MG63 (cell line): Measurements from ENCODE around the gene OR10H5. TPM values are rescaled to one million over a fixed set of nuclear protein-coding genes. Genes with fewer than 3 reads are reported as not detected.
"Not testable (repeated sequence)": the region's sequence is repeated elsewhere in the genome, so short reads cannot be mapped to it uniquely, and the experiment has no call there.

Experiments
- DNase-seq: peaks from one replicate; pipeline ENCODE4 v3.0.0-alpha.2; 2020
- H3K27me3 ChIP-seq: fragments of 250-450 bp; sonication (Bioruptor Pico); 2 replicates; pipeline ENCODE4 v1.5.1; 2020; ENCODE audit warnings: mild to moderate bottlenecking, moderate library complexity
- H3K36me3 ChIP-seq: fragments of 250-450 bp; sonication (Bioruptor Pico); 2 replicates; pipeline ENCODE4 v1.5.1; 2020; ENCODE audit warnings: mild to moderate bottlenecking, moderate library complexity
- H3K4me3 ChIP-seq: fragments of 250-450 bp; sonication (Bioruptor Pico); 2 replicates; pipeline ENCODE4 v1.5.1; 2020; ENCODE audit warnings: mild to moderate bottlenecking, moderate library complexity
- H3K9me3 ChIP-seq: fragments of 250-450 bp; sonication (Bioruptor Pico); 2 replicates; pipeline ENCODE4 v1.5.1; 2020; ENCODE audit warnings: mild to moderate bottlenecking, moderate library complexity
- total RNA-seq: library from RNA; depleted of rRNA; stranded (reverse); fragments of >200 nt; shearing (Covaris generic); gene quantifications from 2 replicates; pipeline ENCODE4 v1.2.3, GENCODE V29; 2014; ENCODE audit warnings: low replicate concordance; rRNA removed

OR10H5 gene
- total RNA-seq, 1 experiment from 2014 or later = not detected

DNA sequence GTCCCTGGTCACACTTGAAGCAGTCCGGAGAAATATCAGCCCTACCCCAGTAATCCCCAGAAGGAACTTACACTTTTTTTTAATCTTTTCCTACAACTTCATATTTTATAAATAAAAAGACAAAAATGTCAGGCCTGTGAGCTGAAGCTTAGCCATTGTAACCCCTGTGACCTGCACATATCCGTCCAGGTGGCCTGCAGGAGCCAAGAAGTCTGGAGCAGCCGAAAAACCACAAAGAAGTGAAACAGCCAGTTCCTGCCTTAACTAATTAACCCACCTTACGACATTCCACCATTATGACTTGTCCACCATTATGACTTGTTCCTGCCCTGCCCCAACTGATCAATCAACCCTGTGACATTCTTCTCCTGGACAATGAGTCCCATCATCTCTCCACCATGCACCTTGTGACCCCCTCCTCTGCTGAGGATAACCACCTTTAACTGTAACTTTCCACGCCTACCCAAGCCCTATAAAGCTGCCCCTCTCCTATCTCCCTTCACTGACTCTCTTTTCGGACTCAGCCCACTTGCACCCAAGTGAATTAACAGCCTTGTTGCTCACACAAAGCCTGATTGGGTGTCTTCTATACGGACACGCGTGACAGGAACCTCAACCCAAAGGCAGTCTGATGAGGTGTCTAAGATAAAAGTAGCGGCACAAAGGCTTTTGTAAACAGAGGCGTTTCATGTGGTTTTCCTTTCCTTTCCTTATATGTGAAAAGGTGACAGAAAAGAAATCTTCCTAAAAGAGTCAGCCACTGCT, 48.3 kb downstream of the OR10H5 start:
- not testable (repeated sequence) for DNase-seq, H3K9me3 ChIP-seq, H3K36me3 ChIP-seq
- Histone ChIP-seq H3K4me3 (peak overlapping the region; percentile 78), H3K27me3 (peaks cover 14% of the 10 kb centered on the region)

DNA sequence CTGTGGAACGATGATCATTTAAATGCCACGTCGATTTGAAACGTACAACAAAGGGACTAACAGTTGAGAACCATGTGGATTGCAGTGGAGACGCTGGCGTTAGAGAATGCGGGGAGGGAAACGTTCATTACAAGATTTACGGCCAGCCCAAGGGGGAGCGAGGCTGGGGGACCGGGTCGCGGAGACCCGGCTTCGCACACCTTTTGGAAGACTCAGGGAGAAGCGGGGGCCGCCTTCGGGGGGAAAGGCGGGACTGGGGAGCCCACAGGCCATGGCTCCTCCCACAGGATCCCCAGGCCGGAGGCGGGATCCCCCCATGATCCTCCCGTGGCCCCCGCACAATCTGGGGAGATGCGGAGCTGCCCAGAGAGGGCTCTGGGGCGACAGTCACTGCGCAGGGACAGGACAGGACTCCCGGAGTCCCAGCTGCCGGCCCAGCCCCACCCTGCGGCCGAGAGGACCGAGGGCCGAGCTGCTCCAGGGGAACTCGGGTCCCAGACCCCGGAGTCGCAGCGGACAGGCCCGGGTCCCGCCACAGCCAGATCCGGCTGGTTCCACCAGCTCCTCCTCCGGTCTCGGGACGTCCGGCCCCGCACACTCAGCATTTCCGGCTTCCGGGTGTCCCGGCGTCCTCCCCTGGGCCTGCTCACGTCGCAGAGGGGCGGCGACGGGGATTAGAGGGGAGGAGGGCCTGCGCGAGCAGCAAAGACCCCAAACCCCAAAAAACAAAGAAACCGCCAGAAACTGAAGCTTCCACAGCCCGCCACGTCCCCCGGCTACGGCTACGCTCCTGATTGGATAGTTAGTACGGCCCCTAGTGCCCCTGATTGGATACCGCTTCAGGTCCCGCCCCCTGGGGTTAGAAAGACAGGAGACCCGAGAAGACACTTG, 49.1 kb downstream of the OR10H5 start:
- no peaks in the 10 kb centered on the region for H3K36me3 ChIP-seq
- DNase-seq = peak; percentile 99
- H3K4me3 ChIP-seq = peak overlapping the region; percentile 78
- H3K9me3 ChIP-seq = no peaks in the 10 kb centered on the region
- H3K27me3 ChIP-seq = peaks cover 7% of the 10 kb centered on the region; the same call in 1 of the 2 replicates

DNA sequence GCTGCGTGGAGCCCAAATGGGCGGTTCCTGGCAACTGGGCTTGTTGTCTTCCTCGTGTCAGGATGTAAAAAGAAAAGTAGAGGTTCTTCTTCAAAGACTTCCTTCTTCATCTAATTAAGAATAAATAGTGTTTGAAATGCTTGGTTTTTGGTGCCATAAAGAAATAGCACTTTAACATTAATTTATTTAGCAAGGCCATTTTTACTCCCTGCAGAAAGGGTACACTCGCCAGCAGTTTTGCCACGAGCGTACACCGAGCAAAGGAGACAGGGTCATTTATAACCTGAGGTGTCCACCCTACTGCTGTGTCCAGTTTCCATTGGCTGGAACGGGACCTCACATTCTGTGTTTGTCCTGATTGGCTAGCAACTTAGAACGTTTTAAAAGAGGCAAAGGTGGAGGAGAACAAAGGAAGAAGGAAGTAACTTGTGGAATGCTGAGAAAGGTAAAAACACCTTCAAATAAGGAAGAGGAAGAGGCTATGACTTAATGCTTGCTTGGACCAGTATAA, 49.8 kb downstream of the OR10H5 start:
- H3K4me3 ChIP-seq = peak overlapping the region; percentile 78
- no peak for DNase-seq
- no peaks in the 10 kb centered on the region for H3K9me3 ChIP-seq
- no peaks in the 10 kb centered on the region for H3K36me3 ChIP-seq
- peaks cover 4% of the 10 kb centered on the region; the same call in 1 of the 2 replicates for H3K27me3 ChIP-seq

DNA sequence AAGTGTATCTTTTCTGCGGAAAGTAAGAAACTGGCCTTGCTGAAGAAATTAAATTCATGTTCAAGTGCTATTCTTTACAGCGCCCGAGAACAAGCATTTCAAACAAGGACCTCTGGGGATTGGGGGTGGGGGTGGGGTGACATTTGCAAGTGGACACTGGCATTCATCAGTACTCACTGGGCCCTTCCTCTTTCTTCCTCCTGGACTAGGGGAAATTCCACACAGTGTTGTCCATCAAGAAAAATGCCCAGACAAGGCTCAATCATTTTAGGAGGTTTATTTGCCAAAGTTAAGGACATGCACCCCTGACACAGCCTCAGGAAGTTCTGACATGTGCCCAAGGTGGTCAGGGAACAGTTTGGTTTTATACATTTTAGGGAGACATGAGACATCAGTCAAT, 50.9 kb downstream of the OR10H5 start:
- Histone ChIP-seq H3K9me3 (no peaks in the 10 kb centered on the region), H3K4me3 (no peak overlapping the region), H3K27me3 (peaks cover 6% of the 10 kb centered on the region), H3K36me3 (no peaks in the 10 kb centered on the region)
- DNase-seq = no peak

DNA sequence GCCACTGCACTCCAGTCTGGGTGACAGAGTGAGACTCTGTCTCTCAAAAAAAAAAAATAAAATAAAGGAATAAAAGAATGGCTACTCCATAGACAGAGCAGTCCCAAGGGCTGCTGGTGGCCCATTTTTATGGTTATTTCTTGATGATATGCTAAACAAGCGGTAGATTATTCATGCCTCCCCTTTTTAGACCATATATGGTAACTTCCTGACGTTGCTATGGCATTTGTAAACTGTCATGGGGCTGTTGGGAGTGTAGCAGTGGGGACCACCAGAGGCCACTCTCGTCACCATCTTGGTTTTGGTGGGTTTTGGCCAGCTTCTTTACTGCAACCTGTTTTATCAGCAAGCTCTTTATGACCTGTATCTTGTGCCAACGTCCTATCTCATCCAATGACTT, 52.4 kb downstream of the OR10H5 start:
- not testable (repeated sequence) for H3K36me3 ChIP-seq, H3K9me3 ChIP-seq, DNase-seq, H3K4me3 ChIP-seq
- H3K27me3 ChIP-seq = peaks cover 16% of the 10 kb centered on the region

DNA sequence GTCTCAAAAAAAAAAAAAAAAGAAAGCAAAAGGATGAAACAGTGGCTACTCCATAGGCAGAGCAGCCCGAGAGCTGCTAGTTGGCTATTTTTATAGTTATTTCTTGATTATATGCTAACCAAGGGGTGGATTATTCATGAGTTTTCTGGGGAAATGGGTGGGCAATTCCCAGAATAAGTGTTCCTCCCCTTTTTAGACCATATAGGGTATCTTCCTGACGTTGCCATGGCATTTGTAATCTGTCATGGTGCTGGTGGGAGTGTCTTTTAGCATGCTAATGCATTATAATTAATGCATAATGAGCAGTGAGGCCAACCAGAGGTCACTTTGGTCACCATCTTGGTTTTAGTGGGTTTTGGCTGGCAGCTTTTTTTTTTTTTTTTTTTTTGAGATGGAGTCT, 53.4 kb downstream of the OR10H5 start:
- H3K4me3 ChIP-seq = no peak overlapping the region
- H3K9me3 ChIP-seq = no peaks in the 10 kb centered on the region
- H3K36me3 ChIP-seq = no peaks in the 10 kb centered on the region
- no peak for DNase-seq
- peaks cover 20% of the 10 kb centered on the region for H3K27me3 ChIP-seq

DNA sequence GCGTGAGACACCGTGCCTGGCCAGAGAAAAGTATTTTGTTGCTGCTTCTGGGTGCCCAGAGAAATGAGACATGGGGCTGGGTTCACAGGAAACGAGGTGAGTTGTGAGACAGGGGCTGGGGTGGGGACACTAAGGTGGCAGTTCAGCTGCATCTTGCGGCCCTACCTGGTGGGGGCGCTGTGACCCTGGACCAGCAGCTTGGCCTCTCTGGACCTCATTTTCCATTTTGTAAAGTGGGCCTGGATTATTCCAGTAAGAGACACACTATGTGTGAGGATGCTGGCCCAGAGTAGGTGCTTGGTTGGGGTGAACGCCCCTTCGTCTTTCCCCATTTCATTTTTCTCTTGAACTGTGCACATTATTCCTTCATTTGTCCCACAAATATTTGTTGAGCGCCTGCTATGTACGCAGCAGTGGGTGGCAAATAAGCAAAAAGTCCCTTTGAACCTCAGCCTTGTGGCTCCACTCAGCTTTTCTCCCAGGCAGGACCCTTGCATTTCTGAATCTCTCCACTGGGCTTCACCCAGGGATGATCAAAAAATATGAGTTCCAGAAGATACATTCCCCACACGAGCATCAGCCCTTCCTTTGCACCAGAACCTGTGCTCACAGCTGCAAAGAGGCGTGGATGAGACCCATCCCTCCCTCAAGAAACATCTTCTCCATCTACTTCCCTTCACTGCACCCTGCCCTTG, 54.6 kb downstream of the OR10H5 start:
- no peak for DNase-seq
- no peaks in the 10 kb centered on the region for H3K36me3 ChIP-seq
- no peak overlapping the region for H3K4me3 ChIP-seq
- no peaks in the 10 kb centered on the region for H3K9me3 ChIP-seq
- peaks cover 27% of the 10 kb centered on the region for H3K27me3 ChIP-seq

DNA sequence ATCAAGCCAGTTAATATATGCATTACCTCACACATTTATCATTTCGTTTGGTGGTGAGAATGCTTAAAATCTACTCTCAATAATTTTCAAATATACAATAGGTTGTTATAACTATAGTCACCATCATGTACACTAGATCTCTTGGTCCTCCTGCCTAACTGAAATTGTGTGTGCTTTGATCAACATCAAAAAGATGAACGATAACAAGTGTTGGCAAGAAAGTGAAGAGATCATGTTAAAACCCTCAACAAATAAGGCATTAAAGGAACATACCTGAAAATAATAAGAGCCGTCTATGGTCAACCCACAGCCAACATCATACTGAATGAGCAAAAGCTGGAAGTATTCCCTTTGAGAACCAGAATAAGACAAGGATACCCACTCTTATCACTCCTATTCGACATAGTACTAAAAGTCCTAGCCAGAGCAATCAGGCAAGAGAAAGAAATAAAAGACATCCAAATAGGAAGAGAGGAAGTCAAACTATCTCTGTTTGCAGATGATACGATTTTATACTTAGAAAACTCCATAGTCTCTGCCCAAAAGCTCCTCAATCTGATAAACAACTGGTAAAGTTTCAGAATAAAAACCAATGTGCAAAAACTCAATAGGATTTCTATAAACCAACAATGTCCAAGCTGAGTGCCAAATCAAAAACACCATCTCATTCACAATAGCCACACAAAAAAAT, 55.9 kb downstream of the OR10H5 start:
- Histone ChIP-seq H3K36me3 (no peaks in the 10 kb centered on the region), H3K27me3 (peaks cover 29% of the 10 kb centered on the region), H3K4me3 (no peak overlapping the region), H3K9me3 (no peaks in the 10 kb centered on the region)
- DNase-seq = no peak

DNA sequence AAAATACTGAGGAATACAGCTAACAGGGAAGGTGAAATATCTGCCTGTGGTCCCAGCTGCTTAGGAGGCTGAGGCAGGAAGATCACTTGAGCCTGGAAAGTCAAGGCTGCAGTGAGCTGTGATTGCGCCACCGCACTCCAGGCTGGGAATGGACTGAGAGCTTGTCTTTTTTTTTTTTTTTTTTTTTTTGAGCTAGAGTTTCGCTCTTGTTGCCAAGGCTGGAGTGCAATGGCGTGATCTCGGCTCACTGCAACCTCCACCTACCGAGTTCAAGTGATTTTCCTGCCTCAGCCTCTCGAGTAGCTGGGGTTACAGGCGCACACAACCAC, 56.4 kb downstream of the OR10H5 start:
- not testable (repeated sequence) for H3K9me3 ChIP-seq, H3K4me3 ChIP-seq, H3K36me3 ChIP-seq
- H3K27me3 ChIP-seq = peaks cover 32% of the 10 kb centered on the region
- peak; percentile 25 for DNase-seq

DNA sequence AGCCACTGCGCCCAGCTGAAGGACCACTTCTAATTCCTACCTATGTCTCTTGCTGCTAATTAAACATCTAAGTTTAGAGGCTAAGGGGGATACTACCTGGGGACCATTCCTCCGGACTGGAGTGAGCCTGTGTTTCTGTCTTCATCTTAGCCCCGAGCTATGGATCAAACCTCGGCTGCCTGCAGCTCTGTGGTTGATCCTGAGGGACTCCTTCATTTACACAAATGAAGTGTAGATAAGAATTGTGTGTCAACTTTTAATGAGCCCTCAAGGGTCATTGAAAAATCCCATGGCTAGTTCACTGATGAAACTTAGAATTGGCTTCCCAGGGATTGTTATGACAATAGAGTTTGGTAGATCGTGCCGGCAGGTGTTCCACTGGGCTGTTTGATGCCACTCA, 59.5 kb downstream of the OR10H5 start:
- Histone ChIP-seq H3K4me3 (no peak overlapping the region), H3K27me3 (peaks cover 38% of the 10 kb centered on the region), H3K9me3 (no peaks in the 10 kb centered on the region), H3K36me3 (no peaks in the 10 kb centered on the region)
- DNase-seq = no peak

DNA sequence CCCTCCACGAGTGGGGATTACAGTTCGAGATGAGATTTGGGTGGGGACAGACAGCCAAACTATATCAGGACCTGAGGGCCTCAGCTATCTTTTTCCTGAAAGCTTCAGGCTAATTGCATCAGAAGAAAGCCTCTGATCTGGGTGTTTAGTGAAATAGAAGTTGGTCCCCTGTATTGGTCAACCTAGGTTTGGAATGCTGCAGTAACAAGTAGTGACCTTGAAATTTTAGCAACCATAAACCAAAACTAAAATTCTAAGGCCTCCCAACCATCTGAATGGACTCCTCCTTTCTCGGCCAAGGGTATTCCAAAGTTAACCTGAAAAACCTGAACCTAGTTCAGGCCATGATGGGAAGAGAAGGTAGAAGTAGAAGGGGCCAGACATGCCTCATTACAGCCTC, 62.9 kb downstream of the OR10H5 start:
- no peak for DNase-seq
- no peaks in the 10 kb centered on the region for H3K36me3 ChIP-seq
- no peaks in the 10 kb centered on the region for H3K9me3 ChIP-seq
- peaks cover 24% of the 10 kb centered on the region for H3K27me3 ChIP-seq
- no peak overlapping the region for H3K4me3 ChIP-seq

Other genes with a start within 250 kb of the OR10H5 start
- not detected in 2 replicates for gene CYP4F8, start 172.4 kb upstream of the OR10H5 start, total RNA-seq
- not detected in 2 replicates for gene CYP4F3, start 146.8 kb upstream of the OR10H5 start, total RNA-seq
- not detected in 2 replicates for gene CYP4F12, start 114.6 kb upstream of the OR10H5 start, total RNA-seq
- not detected in 2 replicates for gene OR10H2, start 59.6 kb upstream of the OR10H5 start, total RNA-seq
- gene OR10H3, start 49.7 kb upstream of the OR10H5 start, total RNA-seq = not detected in 2 replicates
- not detected in 2 replicates for gene OR10H1, start 28.0 kb downstream of the OR10H5 start, total RNA-seq
- not detected in 2 replicates for gene CYP4F2, start 110.4 kb downstream of the OR10H5 start, total RNA-seq
- gene CYP4F11, start 146.9 kb downstream of the OR10H5 start, total RNA-seq = not detected in 2 replicates
- not detected in 2 replicates for gene OR10H4, start 161.3 kb downstream of the OR10H5 start, total RNA-seq